OCI-LY7 (cell line): ENCODE data around the gene GPBP1L1. TPM values are rescaled to one million over a fixed set of nuclear protein-coding genes. Genes with fewer than 3 reads are reported as not detected.

ENCODE experiments used
- BruUV-seq: library from RNA; stranded (reverse); fragments of 400-500 nt; replicated peaks from 2 replicates; lab custom pipeline; 2021; lab: Mats Ljungman, UMichigan
- CTCF ChIA-PET: fragments of 300-600 bp; sonication (Branson Sonifier 250); formaldehyde crosslinking; loops from one replicate; lab custom pipeline; 2022; ENCODE audit warnings: antibody characterized with exemption; ENCODE audit not compliant: unreplicated experiment; lab: Charles Lee
- POLR2A ChIA-PET: fragments of 300-600 bp; sonication (Branson Sonifier 250); formaldehyde crosslinking; loops from one replicate; lab custom pipeline; 2022; ENCODE audit warnings: antibody characterized with exemption; lab: Charles Lee
- DNase-seq: peaks from one replicate; pipeline ENCODE4 v3.0.0-alpha.2; 2015; ENCODE audit warnings: low spot score
- H2AFZ ChIP-seq: fragments of 200-600 bp; sonication (generic), shearing (Covaris generic); 2 replicates; pipeline ENCODE4 v1.6.1; 2014; ENCODE audit warnings: mild to moderate bottlenecking, antibody characterized with exemption, low read length, moderate library complexity
- H3K27ac ChIP-seq: fragments of 200-600 bp; sonication (generic); 2 replicates; pipeline ENCODE4 v1.5.1; 2014; ENCODE audit warnings: mixed run types, low read depth, mild to moderate bottlenecking, moderate library complexity, low read length, inconsistent platforms; ENCODE audit not compliant: poor library complexity, severe bottlenecking
- H3K36me3 ChIP-seq: fragments of 200-600 bp; sonication (generic); 2 replicates; pipeline ENCODE4 v1.6.1; 2014; ENCODE audit warnings: mild to moderate bottlenecking, antibody characterized with exemption, low read length, moderate library complexity, mixed read lengths; ENCODE audit not compliant: insufficient read depth
- H3K4me1 ChIP-seq: fragments of 200-600 bp; sonication (generic); 2 replicates; pipeline ENCODE4 v1.5.1; 2014; ENCODE audit warnings: mild to moderate bottlenecking, low read length; ENCODE audit not compliant: insufficient read depth, poor library complexity, severe bottlenecking
- H3K4me2 ChIP-seq: fragments of 200-600 bp; sonication (generic); 2 replicates; pipeline ENCODE4 v1.6.1; 2014; ENCODE audit warnings: mild to moderate bottlenecking, low read length
- H3K4me3 ChIP-seq: fragments of 200-600 bp; sonication (generic); 2 replicates; pipeline ENCODE4 v1.5.1; 2014; ENCODE audit warnings: mild to moderate bottlenecking, low read depth, low read length; ENCODE audit not compliant: poor library complexity, severe bottlenecking
- H3K79me2 ChIP-seq: fragments of 200-600 bp; sonication (generic); 2 replicates; pipeline ENCODE4 v1.6.1; 2016; ENCODE audit warnings: low read depth, mild to moderate bottlenecking, low read length, moderate library complexity, mixed read lengths; ENCODE audit not compliant: insufficient read depth
- H3K9me2 ChIP-seq: fragments of 200-600 bp; sonication (generic); 2 replicates; pipeline ENCODE4 v1.6.1; 2016; ENCODE audit warnings: mild to moderate bottlenecking, low read length, mixed read lengths; ENCODE audit not compliant: insufficient read depth
- H3K9me3 ChIP-seq: fragments of 200-600 bp; sonication (generic); 2 replicates; pipeline ENCODE4 v1.6.1; 2014; ENCODE audit warnings: mild to moderate bottlenecking, mixed run types, low read length, mixed read lengths
- H4K20me1 ChIP-seq: fragments of 200-600 bp; sonication (generic); 2 replicates; pipeline ENCODE4 v1.6.1; 2014; ENCODE audit warnings: mild to moderate bottlenecking, antibody characterized with exemption, low read length, moderate library complexity, mixed read lengths; ENCODE audit not compliant: insufficient read depth
- EZH2phosphoT487 ChIP-seq: fragments of 200-600 bp; sonication (generic); IDR thresholded peaks from 2 replicates; pipeline ENCODE4 v1.6.1; 2018; ENCODE audit warnings: low read depth, borderline replicate concordance, mild to moderate bottlenecking, mixed run types, antibody characterized with exemption, low read length, moderate library complexity, mixed read lengths
- intact Hi-C: fragments of 100-400 bp; cut with micrococcal nuclease; formaldehyde crosslinking; loops from one replicate; pipeline ENCODE4 v1.10.0; 2022; ENCODE audit not compliant: unreplicated experiment
- total RNA-seq, 2 experiments: library from RNA; depleted of rRNA in 1 of 2; stranded (reverse); fragments of >200 nt in 1 of 2; shearing (Covaris generic) in 1 of 2; gene quantifications; 2 replicates each; pipeline ENCODE4 v1.2.3, GENCODE V29; 2014 to 2022
- TF ChIP-seq, protein P1 (sequence below): fragments of 200-600 bp; sonication (generic); conservative IDR thresholded peaks from 2 replicates; pipeline ENCODE4 v1.5.1; 2014; ENCODE audit warnings: mild to moderate bottlenecking, antibody characterized with exemption, low read length, moderate library complexity, mixed read lengths

The GPBP1L1 gene
- total RNA-seq, 2 experiments from 2014 or later: 89.7 to 130 TPM

DNA sequence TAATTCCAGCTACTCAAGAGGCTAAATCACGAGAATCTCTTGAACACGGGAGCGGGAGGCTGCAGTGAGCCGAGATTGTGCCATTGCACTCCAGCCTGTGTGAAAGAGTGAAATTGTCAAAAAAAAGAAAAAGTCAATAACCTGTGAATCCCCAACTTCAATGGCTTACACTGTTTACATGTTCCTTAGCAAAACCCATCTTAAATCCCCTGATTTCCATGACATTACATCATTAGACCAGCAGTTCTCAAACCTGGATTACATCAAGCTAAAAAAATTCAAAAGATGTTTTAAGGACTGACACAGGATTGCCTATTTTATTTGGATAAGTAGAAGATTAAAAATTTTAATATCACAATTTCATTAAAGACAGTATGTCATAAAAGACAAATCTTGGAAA lies 12.4 kb downstream of the GPBP1L1 start:
- Histone ChIP-seq H3K79me2 (peaks cover 99% of the 10 kb centered on the region), H3K9me2 (no peaks in the 10 kb centered on the region), H3K27ac (no peak overlapping the region), H3K4me1 (peaks cover 7% of the 10 kb centered on the region), H3K9me3 (no peaks in the 10 kb centered on the region), H3K4me2 (no peak overlapping the region), H2AFZ (no peak overlapping the region), H3K36me3 (peaks cover 65% of the 10 kb centered on the region), H3K4me3 (no peak overlapping the region), H4K20me1 (peaks cover 11% of the 10 kb centered on the region)
- TF ChIP-seq, protein P1, sequence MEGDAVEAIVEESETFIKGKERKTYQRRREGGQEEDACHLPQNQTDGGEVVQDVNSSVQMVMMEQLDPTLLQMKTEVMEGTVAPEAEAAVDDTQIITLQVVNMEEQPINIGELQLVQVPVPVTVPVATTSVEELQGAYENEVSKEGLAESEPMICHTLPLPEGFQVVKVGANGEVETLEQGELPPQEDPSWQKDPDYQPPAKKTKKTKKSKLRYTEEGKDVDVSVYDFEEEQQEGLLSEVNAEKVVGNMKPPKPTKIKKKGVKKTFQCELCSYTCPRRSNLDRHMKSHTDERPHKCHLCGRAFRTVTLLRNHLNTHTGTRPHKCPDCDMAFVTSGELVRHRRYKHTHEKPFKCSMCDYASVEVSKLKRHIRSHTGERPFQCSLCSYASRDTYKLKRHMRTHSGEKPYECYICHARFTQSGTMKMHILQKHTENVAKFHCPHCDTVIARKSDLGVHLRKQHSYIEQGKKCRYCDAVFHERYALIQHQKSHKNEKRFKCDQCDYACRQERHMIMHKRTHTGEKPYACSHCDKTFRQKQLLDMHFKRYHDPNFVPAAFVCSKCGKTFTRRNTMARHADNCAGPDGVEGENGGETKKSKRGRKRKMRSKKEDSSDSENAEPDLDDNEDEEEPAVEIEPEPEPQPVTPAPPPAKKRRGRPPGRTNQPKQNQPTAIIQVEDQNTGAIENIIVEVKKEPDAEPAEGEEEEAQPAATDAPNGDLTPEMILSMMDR: no peak
- no peak for TF ChIP-seq EZH2phosphoT487
- no peak for DNase-seq
- BruUV-seq: no TSS peak
- intact Hi-C loops: no loop called here
- ChIA-PET POLR2A (interaction anchor here (1.2 to 3.3 kb wide), 2 partner anchors 12 to 15 kb away, joined by 3 to 14 read pairs; partner anchors contain the start of genes GPBP1L1 and TMEM69), CTCF (no interaction called here)

GRCh38 chr1:45669859-45670655 lies 16.3 kb downstream of the GPBP1L1 start:
- ChIA-PET POLR2A (interaction anchor here (0.7 to 1.5 kb wide), 9 partner anchors 10 to 274 kb away, joined by 3 to 5 read pairs (median 3); no protein-coding TSS in a partner anchor), CTCF (no interaction called here)
- H4K20me1 ChIP-seq: peaks cover 3% of the 10 kb centered on the region; the same call in 1 of the 2 replicates
- no peak overlapping the region for H3K4me3 ChIP-seq
- H3K9me2 ChIP-seq: no peaks in the 10 kb centered on the region
- H3K9me3 ChIP-seq: no peaks in the 10 kb centered on the region
- H3K4me2 ChIP-seq: no peak overlapping the region
- H3K79me2 ChIP-seq: peaks cover 100% of the 10 kb centered on the region
- no peak overlapping the region for H3K27ac ChIP-seq
- H3K4me1 ChIP-seq: peaks cover 4% of the 10 kb centered on the region
- H3K36me3 ChIP-seq: peaks cover 77% of the 10 kb centered on the region
- H2AFZ ChIP-seq: no peak overlapping the region
- intact Hi-C loops: no loop called here
- TSS peak; percentile 21 for BruUV-seq
- no peak for DNase-seq
- no peak for TF ChIP-seq EZH2phosphoT487
- TF ChIP-seq, protein P1: no peak

DNA sequence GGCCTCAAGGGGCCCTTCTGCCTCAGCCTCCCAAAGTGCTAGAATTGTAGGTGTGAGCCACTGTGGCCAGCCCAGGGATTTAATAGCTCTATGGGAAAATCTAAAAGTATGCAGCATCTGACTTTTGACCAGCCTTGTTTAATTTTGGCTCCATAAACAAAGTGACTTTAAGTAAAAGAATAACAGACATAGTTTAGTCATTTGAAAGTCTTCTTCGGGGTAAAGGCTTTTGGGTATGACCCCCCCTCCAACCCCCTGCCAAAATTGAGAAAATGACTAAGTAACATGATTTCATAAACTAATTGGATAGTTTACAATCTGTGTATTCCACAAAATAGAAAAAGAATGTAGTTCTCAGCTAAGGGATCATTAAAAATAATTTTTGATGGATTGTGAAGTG lies 17.0 kb downstream of the GPBP1L1 start:
- Histone ChIP-seq H3K27ac (no peak overlapping the region), H2AFZ (no peak overlapping the region), H4K20me1 (peaks cover 3% of the 10 kb centered on the region; the same call in 1 of the 2 replicates), H3K4me3 (no peak overlapping the region), H3K79me2 (peaks cover 99% of the 10 kb centered on the region), H3K9me2 (no peaks in the 10 kb centered on the region), H3K9me3 (no peaks in the 10 kb centered on the region), H3K36me3 (peaks cover 74% of the 10 kb centered on the region), H3K4me2 (no peak overlapping the region), H3K4me1 (peaks cover 4% of the 10 kb centered on the region)
- DNase-seq: no peak
- intact Hi-C loops: no loop called here
- TF ChIP-seq, protein P1: no peak
- no peak for TF ChIP-seq EZH2phosphoT487
- BruUV-seq: no TSS peak
- ChIA-PET POLR2A (interaction anchor here (1.0 to 1.5 kb wide), 7 partner anchors 10 to 275 kb away, joined by 3 to 4 read pairs (median 3); no protein-coding TSS in a partner anchor), CTCF (no interaction called here)
